GM18502 (cell line): ENCODE data around the gene HSPA1B.

Experiments used
- ATAC-seq: cut with Tn5 transposase; IDR thresholded peaks from one replicate; pipeline ENCODE4 v1.9.1; 2021; ENCODE audit warnings: mild to moderate bottlenecking; ENCODE audit not compliant: unreplicated experiment, poor library complexity

Gene HSPA1B

DNA sequence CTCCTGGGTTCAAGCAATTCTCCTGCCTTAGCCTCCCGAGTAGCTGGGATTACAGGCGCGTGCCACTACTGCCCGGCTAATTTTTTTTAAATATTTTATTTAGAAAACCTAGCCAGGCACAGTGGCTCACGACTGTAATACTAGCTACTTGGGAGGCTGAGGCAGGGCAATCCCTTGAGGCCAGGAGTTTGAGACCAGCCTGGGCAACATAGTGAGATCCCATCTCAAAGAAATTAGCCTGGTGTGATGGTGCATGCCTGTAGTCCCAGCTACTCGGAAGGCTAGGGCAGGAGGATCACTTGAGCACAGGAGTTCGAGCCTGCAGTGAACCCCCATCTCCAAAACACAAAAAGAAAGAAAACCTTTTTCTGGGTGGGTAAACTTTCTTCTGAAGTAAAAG lies 48.8 kb downstream of the HSPA1B start:
- no peak for ATAC-seq

GRCh38 chr6:31877125-31877650 lies 49.6 kb downstream of the HSPA1B start:
- no peak for ATAC-seq

GRCh38 chr6:31877651-31878161 lies 50.2 kb downstream of the HSPA1B start:
- no peak for ATAC-seq

DNA sequence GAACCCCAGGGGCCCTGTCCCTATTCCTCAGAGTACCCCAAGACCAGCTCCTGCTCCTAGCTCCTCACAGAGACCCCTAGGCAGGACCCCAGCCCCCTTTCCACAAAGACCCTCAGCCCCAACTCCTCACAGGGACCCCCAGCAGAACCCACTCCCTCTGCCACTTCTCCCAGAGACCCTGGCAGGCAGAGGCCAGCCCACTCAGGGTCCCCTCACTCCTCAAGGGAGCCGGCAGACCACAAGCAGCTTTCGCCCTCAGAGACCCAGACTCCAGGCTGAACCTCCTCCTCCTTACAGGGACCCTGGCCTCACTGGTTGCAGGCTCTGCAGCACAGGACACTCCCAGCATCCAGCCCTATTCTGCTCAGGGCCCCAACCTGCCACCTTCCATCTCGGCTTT lies 50.7 kb downstream of the HSPA1B start:
- ATAC-seq = no peak

DNA sequence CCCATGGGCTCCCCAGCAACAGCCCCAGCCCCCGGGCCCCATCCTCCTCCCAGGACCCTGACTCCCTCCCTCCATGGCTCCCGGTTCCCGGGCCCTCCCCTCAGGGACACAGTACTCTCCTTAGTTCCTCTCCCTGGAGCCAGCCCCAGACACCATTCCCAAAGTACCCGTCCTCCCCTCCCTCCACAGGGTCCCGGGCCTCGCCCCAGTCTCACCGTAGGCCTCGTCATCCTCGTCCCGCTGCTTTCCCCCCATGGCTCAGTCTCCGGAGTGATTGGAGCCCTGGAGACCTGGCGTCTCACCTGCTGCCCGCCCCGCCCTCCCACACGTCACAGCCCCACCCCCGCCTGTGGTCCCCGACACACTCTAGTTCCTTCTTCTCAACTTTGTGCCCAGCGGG lies 51.2 kb downstream of the HSPA1B start, which contains the start of gene SLC44A4:
Gene SLC44A4, minus strand, starts transcription at position 272 of the 400 bp plus-strand sequence. Its CDS starts 17 bp downstream, at position 255.
- ATAC-seq = no peak

DNA sequence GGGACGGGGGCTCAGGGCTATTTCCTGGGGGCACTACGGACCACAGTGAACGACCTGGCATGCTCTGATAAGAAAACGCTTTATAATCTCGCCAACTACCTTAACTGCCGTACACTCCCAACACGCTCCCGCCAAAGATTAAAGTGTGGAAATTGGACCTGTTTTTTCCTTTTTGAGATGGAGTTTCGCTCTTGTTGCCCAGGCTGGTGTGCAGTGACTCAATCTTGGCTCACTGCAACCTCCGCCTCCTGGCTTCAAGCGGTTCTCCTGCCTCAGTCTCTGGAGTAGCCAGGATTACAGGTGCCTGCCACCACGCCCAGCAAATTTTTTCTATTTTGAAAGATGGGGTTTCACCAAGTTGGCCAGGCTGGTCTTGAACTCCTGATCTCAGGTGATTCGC lies 51.6 kb downstream of the HSPA1B start:
- no peak for ATAC-seq
